ENCODE results near the gene UPP1.

The UPP1 gene

GRCh38 chr7:48085433-48085791 is 3.7 kb upstream of the UPP1 start:
- no peak for DNase-seq (ENCODE audit: low read depth, low spot score)

DNA sequence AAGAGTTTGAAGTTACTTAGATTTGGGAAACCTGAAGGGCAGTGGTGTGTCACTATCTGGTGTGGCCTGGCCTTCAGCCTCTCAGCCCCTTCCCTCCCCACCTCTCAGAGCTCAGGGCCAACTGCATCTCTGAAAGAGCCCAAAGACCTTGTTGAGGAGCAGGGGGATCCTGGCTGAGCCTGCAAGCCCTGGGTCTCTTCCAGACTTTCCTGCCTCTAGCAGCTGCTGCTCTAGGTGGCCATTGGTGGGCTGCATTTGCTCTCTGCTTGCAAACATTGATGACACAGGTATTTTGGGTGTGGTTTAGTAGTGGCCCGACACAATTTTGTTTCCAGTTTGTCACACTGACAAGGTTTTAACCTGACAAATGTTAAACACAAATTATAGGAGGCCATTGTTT is 3.1 kb upstream of the UPP1 start:
- no peak for DNase-seq (ENCODE audit: low read depth, low spot score)

- no peak for DNase-seq (ENCODE audit: low read depth, low spot score)
Observed at GRCh38 chr7:48087349-48087748, 1.7 kb upstream of the UPP1 start.

DNA sequence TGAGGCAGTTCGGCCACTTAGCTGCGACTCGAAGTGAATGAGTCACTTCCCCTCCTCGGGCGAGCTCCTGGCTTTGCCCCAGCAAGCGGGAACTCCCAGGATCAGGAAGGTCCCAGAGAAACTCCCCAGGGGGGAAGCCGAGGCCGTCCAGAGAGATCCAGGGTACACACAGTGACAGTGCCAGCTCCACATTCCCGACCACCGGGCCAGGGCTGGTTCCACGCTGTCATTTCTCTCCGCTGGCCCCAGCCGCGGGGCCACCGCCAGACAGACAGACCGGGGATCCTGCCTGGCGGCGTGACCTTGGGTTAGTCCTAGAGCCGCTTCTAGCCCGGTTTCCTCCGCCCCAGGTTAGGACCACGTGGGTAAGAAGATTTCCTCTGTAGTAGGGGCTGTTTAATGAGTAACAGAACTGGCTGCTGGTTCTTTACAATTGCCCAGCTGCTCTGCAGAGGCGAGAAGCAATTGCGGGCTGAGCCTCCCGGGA is 463 bp upstream of the UPP1 start:
- DNase-seq (ENCODE audit: low read depth, low spot score): no peak

DNA sequence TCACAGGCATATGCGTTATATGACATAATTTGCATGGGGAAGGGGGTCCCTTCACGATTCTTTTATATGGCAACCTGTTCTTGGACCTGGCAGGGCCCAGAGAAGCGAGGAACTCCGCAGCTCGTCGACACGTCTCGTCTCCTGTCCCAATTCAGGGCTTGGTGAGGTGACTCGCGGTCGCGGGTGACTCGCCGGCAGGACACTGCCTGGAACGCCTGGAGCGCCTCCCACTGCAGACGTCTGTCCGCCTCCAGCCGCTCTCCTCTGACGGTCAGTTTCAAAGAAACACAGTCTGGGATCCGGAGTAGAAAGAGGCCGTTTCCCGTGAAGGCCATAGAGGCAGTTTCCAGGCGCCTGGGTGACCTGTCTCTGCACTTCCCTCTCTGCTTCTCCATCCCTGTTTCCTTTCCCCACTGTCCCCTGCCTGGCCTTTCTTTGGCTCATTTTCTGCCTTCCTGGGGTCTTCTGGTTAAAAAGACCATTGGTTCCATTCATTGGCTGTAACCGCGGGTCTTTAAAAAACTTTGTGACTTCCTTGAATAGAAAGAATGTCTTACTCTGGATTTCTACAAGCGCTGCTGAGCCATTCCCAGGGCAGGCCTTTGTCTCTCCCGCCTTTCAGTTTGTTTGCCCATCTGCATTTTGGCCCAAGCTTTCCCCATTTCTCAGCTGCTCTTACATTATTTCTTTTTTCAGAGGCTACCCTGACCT is 1.2 kb downstream of the UPP1 start:
- no peak for DNase-seq (ENCODE audit: low read depth, low spot score)

- no peak for DNase-seq (ENCODE audit: low read depth, low spot score)
Observed at GRCh38 chr7:48091506-48092433, 2.7 kb downstream of the UPP1 start.

GRCh38 chr7:48094861-48095293 is 5.8 kb downstream of the UPP1 start:
- DNase-seq (ENCODE audit: low read depth, low spot score): no peak

GRCh38 chr7:48096273-48096672 is 7.2 kb downstream of the UPP1 start:
- no peak for DNase-seq (ENCODE audit: low read depth, low spot score)

GRCh38 chr7:48097521-48098231 is 8.6 kb downstream of the UPP1 start:
- DNase-seq (ENCODE audit: low read depth, low spot score): no peak

DNA sequence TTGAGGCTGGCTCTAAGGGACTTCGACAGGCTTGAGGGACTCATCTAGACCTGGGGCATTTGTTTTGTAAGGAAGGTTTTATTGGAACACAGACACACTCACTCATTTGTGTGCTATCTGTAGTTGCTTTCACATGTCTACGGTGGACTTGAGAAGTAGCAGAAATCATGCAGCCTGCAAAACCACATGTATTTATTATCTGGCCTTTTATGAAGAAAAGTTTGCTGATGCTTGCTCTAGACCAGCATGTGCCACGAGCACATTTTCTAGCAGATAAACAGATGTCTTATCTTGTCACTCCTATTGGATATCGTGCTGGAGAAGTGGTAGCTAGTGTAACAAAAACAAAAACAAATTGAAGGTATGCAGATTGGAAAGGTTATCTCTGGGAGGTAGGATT is 9.8 kb downstream of the UPP1 start:
- DNase-seq (ENCODE audit: low read depth, low spot score): no peak

DNA sequence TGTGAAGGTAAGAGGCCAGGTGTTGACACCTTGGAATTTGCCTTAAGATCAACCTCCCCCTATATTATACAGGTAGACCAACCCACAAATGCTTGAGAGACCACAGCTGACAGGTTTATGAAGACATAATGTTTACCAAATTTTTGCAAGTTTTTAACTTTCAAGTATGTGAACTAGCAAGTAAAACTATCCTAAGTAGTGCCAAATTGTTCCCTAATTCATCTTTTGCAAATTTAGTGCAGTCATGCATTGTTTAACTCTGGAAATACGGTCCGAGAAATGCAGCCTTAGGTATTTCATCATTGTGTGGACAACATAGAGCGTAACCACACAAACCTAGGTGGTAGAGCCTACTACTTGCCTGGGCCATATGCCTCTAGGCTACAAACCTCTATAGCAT is 10.7 kb downstream of the UPP1 start:
- DNase-seq (ENCODE audit: low read depth, low spot score): no peak

GRCh38 chr7:48101352-48101751 is 12.3 kb downstream of the UPP1 start:
- no peak for DNase-seq (ENCODE audit: low read depth, low spot score)

DNA sequence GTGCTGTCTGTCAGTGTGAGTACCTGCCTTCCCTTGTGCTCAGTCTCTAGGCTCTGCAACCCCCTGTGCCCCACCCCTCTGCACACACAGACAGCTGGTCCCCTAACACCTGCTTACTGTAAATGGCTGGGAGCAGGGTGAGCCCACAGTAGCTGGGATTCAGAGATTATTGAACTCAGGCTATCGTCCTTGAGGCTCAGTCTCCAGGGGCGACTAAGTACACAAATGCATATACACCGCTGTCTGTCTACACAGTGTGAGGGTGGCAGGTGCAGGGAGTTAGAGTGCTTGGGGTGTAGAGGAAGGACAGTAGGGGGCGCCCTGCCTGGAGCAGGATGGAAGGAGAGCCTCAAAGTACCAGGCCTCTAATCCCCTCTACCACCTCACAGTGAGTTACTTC is 12.9 kb downstream of the UPP1 start:
- DNase-seq (ENCODE audit: low read depth, low spot score): no peak

DNA sequence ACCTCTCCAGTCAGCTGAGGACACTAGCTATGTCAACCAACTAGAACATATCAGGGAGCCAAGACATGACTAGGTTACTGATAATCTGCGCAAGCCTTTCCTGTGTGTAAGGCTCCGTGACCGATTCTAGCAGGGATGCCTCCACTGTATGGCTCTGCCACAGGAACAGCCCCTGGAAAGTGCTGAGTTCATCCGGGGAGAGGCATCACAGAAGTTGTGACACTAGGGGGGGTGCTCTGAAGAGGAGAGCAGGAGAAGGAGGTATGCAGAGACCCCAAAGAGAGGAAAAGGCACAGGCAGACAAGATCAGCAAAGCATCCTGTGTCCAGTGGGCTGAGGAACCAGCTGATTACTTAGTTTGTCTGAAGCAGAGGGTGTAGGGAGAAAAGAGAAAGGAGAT is 13.5 kb downstream of the UPP1 start:
- DNase-seq (ENCODE audit: low read depth, low spot score): no peak

DNA sequence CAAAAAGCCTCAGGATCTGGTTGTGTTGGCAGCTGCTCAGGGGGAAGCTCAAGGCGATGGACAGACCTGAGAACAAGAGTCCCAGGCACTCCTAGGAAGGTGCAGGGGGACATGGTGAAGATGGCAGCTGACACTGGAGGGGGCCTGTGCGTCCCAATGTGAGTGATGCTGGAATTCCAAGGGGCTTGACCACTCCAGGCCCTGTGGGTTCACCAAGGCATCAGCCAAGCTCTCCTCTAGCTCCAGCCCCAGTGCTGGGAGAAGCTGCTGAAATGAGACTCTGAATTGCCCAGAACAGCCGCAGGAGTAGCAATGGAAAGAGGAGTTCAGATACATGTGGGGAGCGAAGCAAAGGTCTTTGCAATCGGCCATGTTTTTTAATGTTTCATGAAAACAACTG is 16.0 kb downstream of the UPP1 start:
- DNase-seq (ENCODE audit: low read depth, low spot score): no peak

GRCh38 chr7:48106906-48107659 is 18.0 kb downstream of the UPP1 start:
- DNase-seq (ENCODE audit: low read depth, low spot score): no peak

- DNase-seq (ENCODE audit: low read depth, low spot score): no peak
Observed at GRCh38 chr7:48107926-48108472, 18.9 kb downstream of the UPP1 start.

- no peak for DNase-seq (ENCODE audit: low read depth, low spot score)
Observed at GRCh38 chr7:48108959-48109847, 20.1 kb downstream of the UPP1 start.

DNA sequence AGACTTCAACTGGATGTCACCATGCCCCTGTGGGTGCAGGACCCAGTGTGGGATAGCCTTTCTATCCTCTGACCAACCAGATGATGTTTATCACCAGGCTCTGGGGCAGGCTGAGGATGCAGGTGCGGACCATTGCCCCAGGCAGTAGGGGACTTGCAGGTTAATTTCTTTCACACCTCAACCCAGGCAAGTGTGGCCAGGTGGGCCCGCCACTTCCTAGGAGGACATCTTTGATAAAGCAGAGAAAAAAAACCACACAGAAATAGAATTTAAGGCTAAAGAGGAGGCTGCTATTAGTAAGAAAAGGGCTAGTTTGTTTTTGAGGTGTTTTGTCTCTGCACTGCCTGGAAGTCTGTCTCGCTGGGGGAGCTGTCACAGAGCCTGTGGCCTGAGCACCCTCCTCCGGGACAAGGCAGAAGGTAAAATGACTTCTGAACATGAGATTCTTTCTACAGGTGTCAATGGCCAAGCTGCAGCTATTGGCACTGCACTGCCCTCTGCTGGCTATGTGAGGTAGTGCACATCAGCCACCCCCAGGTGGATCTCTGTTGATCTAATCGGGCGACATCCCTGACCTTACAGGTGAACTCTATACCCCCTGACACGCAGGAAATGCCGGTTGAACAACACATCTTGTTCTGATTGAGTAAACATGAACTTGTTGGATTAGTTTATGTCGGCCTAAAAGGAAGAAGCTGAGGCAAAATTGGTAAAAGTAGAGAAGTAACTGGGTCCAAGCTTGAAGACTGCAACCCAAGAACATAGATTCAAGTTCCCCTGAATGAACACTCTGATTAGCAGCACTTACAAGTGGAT is 21.0 kb downstream of the UPP1 start:
- peak; percentile 74 for DNase-seq (ENCODE audit: low read depth, low spot score)
